HepG2 (cell line): ENCODE data around the gene GALNT1. TPM values are rescaled to one million over a fixed set of nuclear protein-coding genes. Genes with fewer than 3 reads are reported as not detected.

ENCODE experiments used
- ATAC-seq: fragments of 200-7000 bp; cut with Tn5 transposase; 3 replicates; pipeline ENCODE4 v1.9.1; 2020; ENCODE audit warnings: mild to moderate bottlenecking, moderate library complexity
- BruUV-seq: library from RNA; stranded (reverse); fragments of 400-500 nt; replicated peaks from 2 replicates; lab custom pipeline; 2021; lab: Mats Ljungman, UMichigan
- CTCF ChIA-PET: fragments of 300-600 bp; formaldehyde crosslinking; extraction: SDS; loops from one replicate; lab custom pipeline; 2021; ENCODE audit warnings: low total read pairs, inconsistent platforms, low intra/inter-chr PET ratio; lab: Yijun Ruan, JAX
- POLR2A ChIA-PET: fragments of 350-600 bp; sonication (Branson Sonifier 250); formaldehyde crosslinking; loops from one replicate; lab custom pipeline; 2020; ENCODE audit warnings: antibody characterized with exemption, inconsistent platforms; lab: Yijun Ruan, JAX
- DNase-seq: peaks from one replicate; pipeline ENCODE4 v3.0.0-alpha.2; 2015; ENCODE audit warnings: low spot score
- FAIRE-seq: peaks from 3 replicates; lab custom pipeline; 2011; peaks lifted over from hg19 to GRCh38; lab: Jason Lieb, UNC
- H2AFZ ChIP-seq: one replicate; pipeline ENCODE4 v1.6.1; 2011; ENCODE audit warnings: low read length, inconsistent platforms
- H3K27ac ChIP-seq: fragments of 300-600 bp; 3 replicates; pipeline ENCODE4 v1.8.0; 2011; ENCODE audit warnings: mixed run types, mild to moderate bottlenecking, mixed read lengths, low read length, inconsistent platforms; ENCODE audit not compliant: insufficient read depth; ENCODE audit errors: extremely low read length
- H3K27me3 ChIP-seq, 2 experiments: fragments of 200-600 bp in 1 of 2; 2 replicates in 1 of 2; 3 replicates in 1 of 2; pipeline versions ENCODE4 v1.6.0 to v1.8.0; 2011; ENCODE audit warnings: low read length in 2 of 2, mild to moderate bottlenecking in 2 of 2, moderate library complexity in 2 of 2, inconsistent platforms in 1 of 2; ENCODE audit not compliant: insufficient read depth in 2 of 2, control insufficient read depth in 1 of 2
- H3K36me3 ChIP-seq, 2 experiments: fragments of 200-600 bp in 1 of 2; replicated peaks in 1 of 2; 2 replicates in 1 of 2; 3 replicates in 1 of 2; pipeline versions ENCODE4 v1.5.1 to v1.8.0; 2011; ENCODE audit warnings: low read length in 2 of 2, inconsistent platforms in 1 of 2; ENCODE audit not compliant: insufficient read depth in 2 of 2, control insufficient read depth in 1 of 2
- H3K4me1 ChIP-seq: 2 replicates; pipeline ENCODE4 v1.5.1; 2012; ENCODE audit warnings: low read length, inconsistent platforms; ENCODE audit not compliant: insufficient read depth
- H3K4me2 ChIP-seq: 2 replicates; pipeline ENCODE4 v1.6.0; 2011; ENCODE audit warnings: low read depth, low read length, inconsistent platforms
- H3K4me3 ChIP-seq, 3 experiments: fragments of 200-600 bp in 1 of 3; sonication (generic), shearing (Covaris generic) in 1 of 3; replicated peaks in 1 of 3; 2 replicates each; pipeline ENCODE4 v1.5.1; 2011 to 2016; ENCODE audit warnings: low read length in 3 of 3, inconsistent platforms in 2 of 3, low read depth in 2 of 3, mild to moderate bottlenecking in 2 of 3, control low read depth in 1 of 3, mixed read lengths in 1 of 3; ENCODE audit not compliant: insufficient read depth in 1 of 3
- H3K79me2 ChIP-seq: one replicate; pipeline ENCODE4 v1.6.1; 2011; ENCODE audit warnings: low read length, inconsistent platforms; ENCODE audit not compliant: insufficient read depth
- H3K9ac ChIP-seq: 2 replicates; pipeline ENCODE4 v1.6.0; 2011; ENCODE audit warnings: mild to moderate bottlenecking, low read depth, low read length, inconsistent platforms; ENCODE audit not compliant: insufficient read depth
- H3K9me3 ChIP-seq: 2 replicates; pipeline ENCODE4 v1.5.1; 2012; ENCODE audit warnings: mild to moderate bottlenecking, low read length
- H4K20me1 ChIP-seq: 2 replicates; pipeline ENCODE4 v1.6.0; 2011; ENCODE audit warnings: inconsistent platforms, mild to moderate bottlenecking, low read length, moderate library complexity; ENCODE audit not compliant: insufficient read depth
- GABPB1 ChIP-seq: IDR thresholded peaks from 2 replicates; pipeline ENCODE4 v1.6.1; 2016; ENCODE audit warnings: mild to moderate bottlenecking, missing genetic modification reagents, moderate library complexity, missing compliant biosample characterization
- HMGXB4 ChIP-seq, 2 experiments: sonication (generic) in 1 of 2; formaldehyde crosslinking in 1 of 2; IDR thresholded peaks; 2 replicates each; pipeline versions ENCODE4 v1.4.0 to v1.6.1; 2018 to 2020; ENCODE audit warnings: missing genetic modification reagents in 2 of 2, borderline replicate concordance in 1 of 2, low read depth in 1 of 2, mild to moderate bottlenecking in 1 of 2, missing biosample characterization in 1 of 2
- KAT7 ChIP-seq: IDR thresholded peaks from 2 replicates; pipeline ENCODE4 v1.6.1; 2018; ENCODE audit warnings: borderline replicate concordance, missing compliant biosample characterization
- MED8 ChIP-seq: sonication (generic); formaldehyde crosslinking; IDR thresholded peaks from 2 replicates; pipeline ENCODE4 v1.8.1; 2023; ENCODE audit warnings: mild to moderate bottlenecking, missing genetic modification reagents; ENCODE audit not compliant: insufficient replicate concordance
- NCOA5 ChIP-seq: sonication (generic); formaldehyde crosslinking; IDR thresholded peaks from 2 replicates; pipeline ENCODE4 v1.4.0; 2020; ENCODE audit warnings: missing genetic modification reagents
- NFE2L1 ChIP-seq: sonication (generic); formaldehyde crosslinking; IDR thresholded peaks from 2 replicates; pipeline ENCODE4 v1.4.0; 2020; ENCODE audit warnings: missing genetic modification reagents, mild to moderate bottlenecking, borderline replicate concordance
- PATZ1 ChIP-seq: sonication (generic); formaldehyde crosslinking; IDR thresholded peaks from 2 replicates; pipeline ENCODE4 v1.4.0; 2020; ENCODE audit warnings: missing genetic modification reagents
- POLR2AphosphoS2 ChIP-seq: IDR thresholded peaks from 2 replicates; pipeline ENCODE4 v1.6.1; 2011; ENCODE audit warnings: low read depth, low read length, improper control_type of control experiment
- TEAD3 ChIP-seq: optimal IDR thresholded peaks from 2 replicates; pipeline ENCODE3; 2016; ENCODE audit warnings: borderline replicate concordance
- TFDP2 ChIP-seq: sonication (generic); formaldehyde crosslinking; IDR thresholded peaks from 2 replicates; pipeline ENCODE4 v1.4.0; 2020; ENCODE audit warnings: missing genetic modification reagents
- TMF1 ChIP-seq: sonication (generic); formaldehyde crosslinking; IDR thresholded peaks from 2 replicates; pipeline ENCODE4 v1.8.1; 2022; ENCODE audit warnings: low read depth, missing genetic modification reagents
- ZEB1 ChIP-seq: IDR thresholded peaks from 2 replicates; pipeline ENCODE4 v1.6.1; 2012; ENCODE audit warnings: mild to moderate bottlenecking, low read depth, inconsistent platforms; ENCODE audit not compliant: insufficient replicate concordance
- ZFP62 ChIP-seq: sonication (generic); formaldehyde crosslinking; IDR thresholded peaks from 2 replicates; pipeline ENCODE4 v1.4.0; 2020; ENCODE audit warnings: missing genetic modification reagents
- ZNF136 ChIP-seq: sonication (generic); formaldehyde crosslinking; IDR thresholded peaks from 2 replicates; pipeline ENCODE4 v1.8.1; 2022; ENCODE audit warnings: low read depth, mild to moderate bottlenecking, moderate library complexity, missing genetic modification reagents
- ZNF251 ChIP-seq: sonication (generic); formaldehyde crosslinking; IDR thresholded peaks from 2 replicates; pipeline ENCODE4 v1.9.0; 2021; ENCODE audit warnings: mild to moderate bottlenecking, missing genetic modification reagents
- ZNF451 ChIP-seq: sonication (generic); formaldehyde crosslinking; IDR thresholded peaks from 2 replicates; pipeline ENCODE4 v1.5.0; 2020; ENCODE audit warnings: mild to moderate bottlenecking, missing genetic modification reagents
- ZNF572 ChIP-seq: sonication (generic); formaldehyde crosslinking; IDR thresholded peaks from 2 replicates; pipeline ENCODE4 v1.5.1; 2020; ENCODE audit warnings: mild to moderate bottlenecking, missing genetic modification reagents
- ZNF704 ChIP-seq: sonication (generic); formaldehyde crosslinking; IDR thresholded peaks from 2 replicates; pipeline ENCODE4 v1.8.1; 2023; ENCODE audit warnings: mild to moderate bottlenecking, inconsistent platforms, moderate library complexity, missing genetic modification reagents, borderline replicate concordance
- ZNF816 ChIP-seq: sonication (generic); formaldehyde crosslinking; IDR thresholded peaks from 2 replicates; pipeline ENCODE4 v1.8.0; 2022; ENCODE audit warnings: missing genetic modification reagents, mild to moderate bottlenecking, borderline replicate concordance
- WGBS: methylation state at CpG from one replicate; pipeline ENCODE4 v1.1.6; 2017; ENCODE audit warnings: low lambda C conversion rate; 5-methylcytosine and 5-hydroxymethylcytosine counted together
- in situ Hi-C: cut with HindIII; loops from 2 replicates; pipeline ENCODE4 v1.10.0; 2017; ENCODE audit warnings: low pct_unique_long_range_greater_than_20kb; ENCODE audit not compliant: extremely low pct_ligation_motif_present
- intact Hi-C: fragments of 100-400 bp; cut with micrococcal nuclease; formaldehyde crosslinking; loops from one replicate; pipeline ENCODE4 v1.10.0; 2022; ENCODE audit not compliant: unreplicated experiment
- polyA plus RNA-seq, 8 experiments: library from polyadenylated mRNA; depleted of rRNA in 3 of 8; stranded (reverse) in 7 of 8; unstranded in 1 of 8; fragments of >200 nt; fragmentation: Illumina TruSeq in 4 of 8; extraction: Trizol in 4 of 8; gene quantifications; 2 replicates each; pipeline versions ENCODE4 v1.2.1 to v1.2.3, GENCODE V29; 2011 to 2016; ENCODE audit warnings: low read depth in 4 of 8, missing spikeins in 1 of 8, mixed read lengths in 1 of 8; ENCODE audit not compliant: insufficient read depth in 1 of 8
- total RNA-seq, 5 experiments: library from RNA; depleted of rRNA; stranded (reverse); fragments of >200 nt; fragmentation: Illumina TruSeq; extraction: Trizol; gene quantifications; 2 replicates each; pipeline ENCODE4 v1.2.3, GENCODE V29; 2016; ENCODE audit warnings: low read depth in 1 of 5

GALNT1 gene
- total and polyA plus RNA-seq, 2 of the 13 experiments (the other 11 are each of a cell fraction or from before 2014, with no cell fraction given): 41.1 to 100 TPM

GRCh38 chr18:35682281-35682867, 100.8 kb downstream of the GALNT1 start (continued):
- TF ChIP-seq ZNF136 (CRISPR knock-in tag) (no peak), TFDP2 (CRISPR knock-in tag) (no peak), ZFP62 (CRISPR knock-in tag) (no peak), ZNF451 (CRISPR knock-in tag) (no peak), NFE2L1 (CRISPR knock-in tag) (no peak), TEAD3 (CRISPR knock-in tag) (no peak), KAT7 (no peak), ZNF572 (no peak), GABPB1 (CRISPR knock-in tag) (no peak), TMF1 (no peak)
- TF ChIP-seq, all 625 proteins: peak for 0

GRCh38 chr18:35683021-35683420, 101.5 kb downstream of the GALNT1 start:
- Histone ChIP-seq H2AFZ (no peak overlapping the region), H3K27ac (no peak overlapping the region), H3K9ac (no peak overlapping the region), H3K27me3 (no peaks in the 10 kb centered on the region), H3K79me2 (no peaks in the 10 kb centered on the region), H3K4me3 (no peak overlapping the region), H3K4me1 (peaks cover 13% of the 10 kb centered on the region), H3K36me3 (peaks cover 3 to 16% of the 10 kb centered on the region in 2 experiments; a peak in 3 of 5 replicates), H4K20me1 (no peaks in the 10 kb centered on the region), H3K4me2 (no peak overlapping the region), H3K9me3 (no peaks in the 10 kb centered on the region)
- in situ Hi-C loops: no loop called here
- intact Hi-C loops: no loop called here
- ATAC-seq: no peak
- FAIRE-seq: no peak
- 97% methylated on average over 1 of the region's 1 CpG for WGBS
- no peak for DNase-seq
- ChIA-PET CTCF (no interaction called here), POLR2A (no interaction called here)
- no TSS peak for BruUV-seq
- TF ChIP-seq ZEB1 (no peak), HMGXB4 (CRISPR knock-in tag; IDR thresholded peaks at IDR 0.05; ENCODE audit: borderline replicate concordance in 1 of 2, low read depth in 1 of 2) (no peak), PATZ1 (CRISPR knock-in tag) (no peak), ZNF816 (CRISPR knock-in tag) (no peak), POLR2AphosphoS2 (no peak), NCOA5 (CRISPR knock-in tag) (no peak), MED8 (CRISPR knock-in tag) (no peak), ZNF251 (CRISPR knock-in tag) (no peak), ZNF704 (no peak)
